ENCODE results near the gene SDK1. TPM values are rescaled to one million over a fixed set of nuclear protein-coding genes. Genes with fewer than 3 reads are reported as not detected.

The SDK1 gene
- total RNA-seq, 4 donors from 2014 or later, result 1.3 to 5.0 (median 2.0) TPM

DNA sequence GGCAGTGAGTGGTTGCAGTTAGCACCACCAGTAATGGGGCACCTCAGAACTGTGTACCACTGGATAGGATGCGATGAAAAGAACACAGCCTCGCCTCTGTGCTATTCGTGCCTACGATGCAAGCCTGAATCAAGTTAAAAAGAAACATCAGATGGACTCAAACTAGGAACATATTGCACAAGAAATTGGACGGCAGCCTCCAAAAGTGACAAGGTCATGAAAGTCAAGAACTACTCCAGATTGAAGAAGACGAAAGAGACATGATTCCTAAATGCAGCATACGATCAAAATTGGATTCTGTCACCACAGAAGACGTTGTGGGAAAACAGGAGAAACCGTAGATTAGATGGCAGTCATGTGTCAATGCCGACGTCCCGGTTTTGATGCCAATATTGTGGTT, 732.9 kb downstream of the SDK1 start:
- DNase-seq, result no peak
- intact Hi-C loops (cut with DNase I), result no loop called here
- 83 to 88% methylated on average over 12 of the region's 12 CpGs for WGBS, 2 donors
- no peak overlapping the region for H3K4me3 ChIP-seq (replicated peaks in 1 of 3)
- H3K9me3 ChIP-seq, result no peaks in the 10 kb centered on the region
- no peaks in the 10 kb centered on the region for H3K36me3 ChIP-seq
- no peaks in the 10 kb centered on the region for H3K27me3 ChIP-seq
- H3K27ac ChIP-seq, result no peak overlapping the region
- TF ChIP-seq POLR2A (IDR thresholded peaks at IDR 0.05), result no peak
- TF ChIP-seq, protein P1, sequence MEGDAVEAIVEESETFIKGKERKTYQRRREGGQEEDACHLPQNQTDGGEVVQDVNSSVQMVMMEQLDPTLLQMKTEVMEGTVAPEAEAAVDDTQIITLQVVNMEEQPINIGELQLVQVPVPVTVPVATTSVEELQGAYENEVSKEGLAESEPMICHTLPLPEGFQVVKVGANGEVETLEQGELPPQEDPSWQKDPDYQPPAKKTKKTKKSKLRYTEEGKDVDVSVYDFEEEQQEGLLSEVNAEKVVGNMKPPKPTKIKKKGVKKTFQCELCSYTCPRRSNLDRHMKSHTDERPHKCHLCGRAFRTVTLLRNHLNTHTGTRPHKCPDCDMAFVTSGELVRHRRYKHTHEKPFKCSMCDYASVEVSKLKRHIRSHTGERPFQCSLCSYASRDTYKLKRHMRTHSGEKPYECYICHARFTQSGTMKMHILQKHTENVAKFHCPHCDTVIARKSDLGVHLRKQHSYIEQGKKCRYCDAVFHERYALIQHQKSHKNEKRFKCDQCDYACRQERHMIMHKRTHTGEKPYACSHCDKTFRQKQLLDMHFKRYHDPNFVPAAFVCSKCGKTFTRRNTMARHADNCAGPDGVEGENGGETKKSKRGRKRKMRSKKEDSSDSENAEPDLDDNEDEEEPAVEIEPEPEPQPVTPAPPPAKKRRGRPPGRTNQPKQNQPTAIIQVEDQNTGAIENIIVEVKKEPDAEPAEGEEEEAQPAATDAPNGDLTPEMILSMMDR (IDR thresholded peaks at IDR 0.05), result no peak
- no peaks in the 10 kb centered on the region for H3K4me1 ChIP-seq

DNA sequence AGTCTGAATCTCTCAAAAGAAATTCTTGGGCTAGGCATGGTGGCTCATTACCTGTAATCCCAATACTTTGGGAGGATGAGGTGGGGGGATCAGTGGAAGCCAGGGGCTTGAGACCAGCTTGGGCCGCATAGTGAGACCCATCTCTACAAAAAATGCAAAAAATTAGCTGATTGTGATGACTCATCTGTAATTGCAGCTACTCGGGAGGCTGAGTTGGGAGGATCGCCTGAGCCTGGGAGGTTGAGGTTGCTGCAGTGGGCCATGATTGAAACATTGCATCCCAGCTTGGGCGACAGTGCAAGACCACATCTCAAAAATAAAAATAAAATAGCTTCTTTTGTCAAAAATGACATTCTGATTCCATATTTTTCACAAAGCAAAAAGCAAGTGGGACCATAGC, 736.3 kb downstream of the SDK1 start:
- TF ChIP-seq, protein P1 (IDR thresholded peaks at IDR 0.05), result no peak
- no peak for TF ChIP-seq POLR2A (IDR thresholded peaks at IDR 0.05)
- Histone ChIP-seq H3K9me3 (no peaks in the 10 kb centered on the region), H3K27ac (no peak overlapping the region), H3K27me3 (no peaks in the 10 kb centered on the region), H3K4me1 (no peaks in the 10 kb centered on the region), H3K36me3 (no peaks in the 10 kb centered on the region), H3K4me3 (replicated peaks in 1 of 3) (no peak overlapping the region)
- no peak for DNase-seq
- WGBS, 2 donors, result 93 to 97% methylated on average over 4 of the region's 4 CpGs
- intact Hi-C loops (cut with DNase I), result no loop called here

DNA sequence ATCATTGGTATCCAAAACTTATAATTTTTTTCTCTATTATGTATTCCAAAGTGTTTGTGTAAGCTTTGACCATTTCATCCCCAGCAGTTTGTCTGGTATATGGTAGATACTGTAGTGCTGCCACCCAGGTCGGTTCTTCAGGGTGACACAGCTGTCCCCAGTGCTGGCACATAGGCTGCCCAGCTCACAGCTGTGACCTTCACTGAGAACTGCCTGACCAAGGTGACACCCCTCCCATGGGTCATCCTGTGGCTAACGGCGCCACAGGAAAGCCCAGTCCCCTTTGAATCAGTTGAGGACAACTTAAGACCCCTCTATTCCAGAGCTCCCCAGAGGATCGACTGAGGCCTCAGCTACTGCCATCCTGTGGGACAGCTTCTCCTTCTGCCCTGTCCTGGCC, 736.8 kb downstream of the SDK1 start:
- intact Hi-C loops (cut with DNase I), result no loop called here

DNA sequence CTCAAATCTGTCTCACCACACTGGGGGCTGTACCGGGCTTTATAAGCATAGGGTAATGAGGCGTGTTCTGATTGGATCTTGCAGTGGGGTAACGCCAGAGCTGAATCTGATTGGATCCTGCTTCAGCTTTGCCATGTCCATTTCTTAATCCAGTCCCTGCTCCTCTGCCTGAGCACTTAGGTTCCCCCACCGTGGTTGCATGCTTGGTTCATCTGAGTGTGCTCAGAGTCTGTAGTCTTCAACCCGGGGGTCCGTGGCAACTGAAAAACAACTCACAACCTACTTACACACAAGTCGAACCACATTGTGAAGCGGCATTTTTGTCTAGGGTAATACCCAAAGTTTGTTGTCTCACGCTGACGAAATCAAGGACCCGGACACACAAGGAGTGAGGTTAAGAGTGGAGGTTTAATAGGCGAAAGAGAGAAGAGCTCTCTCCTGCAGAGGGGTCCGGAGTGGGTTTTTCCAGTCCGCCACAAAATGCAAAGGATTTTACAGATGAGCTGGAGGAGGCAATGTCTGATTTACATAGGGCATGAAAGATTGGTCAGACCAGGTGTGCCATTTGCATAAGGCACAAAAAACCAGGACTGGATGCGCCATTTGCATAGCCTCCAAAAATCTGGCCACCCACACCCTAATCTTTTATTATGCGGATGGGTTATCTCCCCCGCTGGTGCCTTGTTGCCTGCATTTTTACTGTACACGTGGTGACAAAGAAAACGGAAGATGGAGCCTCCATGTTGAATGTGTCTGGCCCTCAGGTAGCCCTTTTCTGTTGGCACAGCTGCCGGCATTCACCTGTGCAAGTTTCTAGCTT, 739.3 kb downstream of the SDK1 start:
- DNase-seq, result no peak
- no peak overlapping the region for H3K4me3 ChIP-seq (replicated peaks in 1 of 3)
- no peak overlapping the region for H3K27ac ChIP-seq
- TF ChIP-seq, protein P1 (IDR thresholded peaks at IDR 0.05), result no peak
- TF ChIP-seq POLR2A (IDR thresholded peaks at IDR 0.05), result no peak
- no peaks in the 10 kb centered on the region for H3K9me3 ChIP-seq
- H3K27me3 ChIP-seq, result no peaks in the 10 kb centered on the region
- no peaks in the 10 kb centered on the region for H3K36me3 ChIP-seq
- WGBS, 2 donors, result 87 to 88% methylated on average over 20 of the region's 20 CpGs
- intact Hi-C loops (cut with DNase I), result no loop called here
- no peaks in the 10 kb centered on the region for H3K4me1 ChIP-seq

More for the DNA sequence above, 736.8 kb downstream of the SDK1 start:
- Histone ChIP-seq H3K4me1 (no peaks in the 10 kb centered on the region), H3K4me3 (replicated peaks in 1 of 3) (no peak overlapping the region), H3K9me3 (no peaks in the 10 kb centered on the region), H3K27ac (no peak overlapping the region), H3K27me3 (no peaks in the 10 kb centered on the region), H3K36me3 (no peaks in the 10 kb centered on the region)
- DNase-seq, result no peak
- WGBS, 2 donors, result 82 to 85% methylated on average over 4 of the region's 4 CpGs
- TF ChIP-seq POLR2A (IDR thresholded peaks at IDR 0.05), result no peak
- TF ChIP-seq, protein P1 (IDR thresholded peaks at IDR 0.05), result no peak

DNA sequence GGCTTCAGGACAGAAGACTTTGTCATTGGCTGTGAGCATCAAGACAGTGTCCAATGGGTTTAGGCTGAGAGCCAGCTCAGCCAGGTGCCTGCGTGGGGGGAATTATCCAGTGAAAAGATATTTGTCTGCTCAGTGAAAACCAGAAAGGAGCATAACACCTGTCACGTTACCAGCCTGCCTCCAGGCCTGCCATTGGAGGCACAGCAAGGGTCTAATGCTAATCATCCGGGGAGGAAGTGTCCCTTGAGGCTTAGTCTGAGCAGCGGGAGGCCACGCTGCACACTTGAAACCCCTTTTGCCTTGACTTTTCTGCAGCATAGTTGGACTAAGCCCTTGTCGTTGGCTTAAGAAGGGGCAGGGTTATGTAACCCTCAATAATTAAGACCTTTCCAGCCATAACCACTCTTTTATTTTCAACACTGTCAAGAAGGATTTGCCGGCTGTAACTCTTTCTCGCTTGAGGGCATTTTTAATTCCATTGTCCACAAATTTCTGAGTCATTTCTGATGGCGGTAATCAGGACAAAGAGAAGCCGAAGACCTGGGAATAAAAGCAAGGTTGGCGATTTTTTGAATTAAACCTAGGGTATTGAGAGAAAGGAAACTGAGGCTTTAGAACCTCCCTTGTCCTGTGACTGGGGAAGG, 741.5 kb downstream of the SDK1 start:
- Histone ChIP-seq H3K4me3 (replicated peaks in 1 of 3) (no peak overlapping the region), H3K27me3 (no peaks in the 10 kb centered on the region), H3K4me1 (no peaks in the 10 kb centered on the region), H3K27ac (no peak overlapping the region), H3K9me3 (no peaks in the 10 kb centered on the region), H3K36me3 (no peaks in the 10 kb centered on the region)
- DNase-seq, result no peak
- WGBS, 2 donors, result 42 to 50% methylated on average over 11 of the region's 11 CpGs
- no peak for TF ChIP-seq POLR2A (IDR thresholded peaks at IDR 0.05)
- intact Hi-C loops (cut with DNase I), result no loop called here
